GM12872 (cell line): ENCODE data around the gene SNX1.

ENCODE experiments used
- TF ChIP-seq, protein P1 (sequence below): IDR thresholded peaks from 3 replicates; pipeline ENCODE4 v1.5.1; 2011; ENCODE audit warnings: low read depth, mild to moderate bottlenecking, low read length, moderate library complexity; ENCODE audit not compliant: insufficient read depth

SNX1 gene

DNA sequence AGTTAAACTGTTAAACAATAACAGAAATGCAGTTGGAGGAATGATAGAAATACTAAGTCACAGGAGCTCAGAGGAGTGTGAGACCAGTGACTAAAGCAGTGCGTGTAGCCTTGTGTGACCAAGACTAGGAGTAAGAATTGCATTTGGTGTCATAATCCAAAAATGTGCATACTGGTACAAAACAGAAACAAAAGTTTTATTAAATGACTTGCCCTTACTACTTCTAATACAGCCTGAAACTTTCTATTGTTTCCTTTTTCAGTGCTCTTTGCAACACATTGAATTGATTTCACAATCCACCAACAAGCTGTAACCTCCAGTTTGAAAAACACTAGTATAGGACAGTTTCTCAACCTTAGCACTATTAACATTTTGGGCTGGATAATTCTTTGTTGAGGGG is 17.1 kb downstream of the SNX1 start:
- TF ChIP-seq, protein P1, sequence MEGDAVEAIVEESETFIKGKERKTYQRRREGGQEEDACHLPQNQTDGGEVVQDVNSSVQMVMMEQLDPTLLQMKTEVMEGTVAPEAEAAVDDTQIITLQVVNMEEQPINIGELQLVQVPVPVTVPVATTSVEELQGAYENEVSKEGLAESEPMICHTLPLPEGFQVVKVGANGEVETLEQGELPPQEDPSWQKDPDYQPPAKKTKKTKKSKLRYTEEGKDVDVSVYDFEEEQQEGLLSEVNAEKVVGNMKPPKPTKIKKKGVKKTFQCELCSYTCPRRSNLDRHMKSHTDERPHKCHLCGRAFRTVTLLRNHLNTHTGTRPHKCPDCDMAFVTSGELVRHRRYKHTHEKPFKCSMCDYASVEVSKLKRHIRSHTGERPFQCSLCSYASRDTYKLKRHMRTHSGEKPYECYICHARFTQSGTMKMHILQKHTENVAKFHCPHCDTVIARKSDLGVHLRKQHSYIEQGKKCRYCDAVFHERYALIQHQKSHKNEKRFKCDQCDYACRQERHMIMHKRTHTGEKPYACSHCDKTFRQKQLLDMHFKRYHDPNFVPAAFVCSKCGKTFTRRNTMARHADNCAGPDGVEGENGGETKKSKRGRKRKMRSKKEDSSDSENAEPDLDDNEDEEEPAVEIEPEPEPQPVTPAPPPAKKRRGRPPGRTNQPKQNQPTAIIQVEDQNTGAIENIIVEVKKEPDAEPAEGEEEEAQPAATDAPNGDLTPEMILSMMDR = no peak

DNA sequence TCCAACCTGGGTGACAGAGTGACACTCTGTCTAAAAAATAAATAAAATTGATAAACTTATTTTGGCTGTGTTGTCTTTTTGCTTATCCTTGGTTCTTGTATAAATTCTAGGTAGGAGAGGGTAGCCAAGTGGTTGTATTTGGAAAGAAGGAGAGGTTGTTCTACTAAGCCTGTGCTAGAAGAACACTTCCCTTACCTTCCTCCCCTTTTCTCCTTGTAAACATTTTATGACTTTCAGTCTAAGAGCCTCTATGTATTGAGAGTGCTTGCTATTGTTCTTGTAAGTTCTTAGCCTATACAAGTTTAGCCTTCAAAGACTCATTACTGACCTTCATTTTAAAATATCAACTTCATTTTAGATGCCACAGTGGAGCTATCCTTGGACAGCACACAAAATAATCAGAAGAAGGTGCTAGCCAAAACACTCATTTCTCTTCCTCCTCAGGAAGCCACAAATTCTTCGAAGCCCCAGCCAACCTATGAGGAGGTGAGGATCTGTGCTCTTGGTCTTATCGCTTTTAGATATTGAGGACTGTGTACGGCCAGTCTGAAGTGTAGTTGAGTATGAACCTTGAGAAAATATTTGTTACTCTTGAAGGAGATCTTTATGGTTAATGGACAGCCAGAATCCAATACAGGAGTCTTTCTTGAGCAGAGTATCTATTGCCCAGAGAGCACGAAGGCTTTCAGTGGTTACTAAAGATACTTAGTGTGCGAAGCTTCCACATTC is 22.1 kb downstream of the SNX1 start:
- TF ChIP-seq, protein P1 = no peak

- TF ChIP-seq, protein P1 = no peak
Observed at GRCh38 chr15:64121614-64122013, 25.8 kb downstream of the SNX1 start.

DNA sequence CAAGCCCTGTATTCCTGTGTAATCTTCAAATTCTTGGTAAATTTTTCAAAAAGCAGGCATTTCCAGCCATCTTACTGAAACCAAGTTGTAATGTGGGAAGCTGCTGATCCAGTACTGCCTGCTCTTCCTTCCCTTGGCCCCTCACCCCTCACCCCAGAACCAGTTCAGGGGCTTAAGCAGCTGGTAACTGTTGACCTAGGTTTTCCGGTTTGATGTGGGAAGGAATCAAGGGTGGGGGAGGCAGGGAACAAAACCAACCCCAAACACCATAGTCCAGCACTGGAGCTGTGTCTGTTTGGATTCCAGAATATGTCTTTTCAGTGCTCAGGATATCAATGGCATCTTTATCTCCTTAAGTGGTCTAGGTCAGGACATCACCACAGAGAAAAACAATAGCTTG is 26.7 kb downstream of the SNX1 start:
- TF ChIP-seq, protein P1 = no peak

- TF ChIP-seq, protein P1 = no peak
Observed at GRCh38 chr15:64122936-64123351, 27.2 kb downstream of the SNX1 start.

GRCh38 chr15:64125978-64126377 is 30.2 kb downstream of the SNX1 start:
- TF ChIP-seq, protein P1 = no peak

DNA sequence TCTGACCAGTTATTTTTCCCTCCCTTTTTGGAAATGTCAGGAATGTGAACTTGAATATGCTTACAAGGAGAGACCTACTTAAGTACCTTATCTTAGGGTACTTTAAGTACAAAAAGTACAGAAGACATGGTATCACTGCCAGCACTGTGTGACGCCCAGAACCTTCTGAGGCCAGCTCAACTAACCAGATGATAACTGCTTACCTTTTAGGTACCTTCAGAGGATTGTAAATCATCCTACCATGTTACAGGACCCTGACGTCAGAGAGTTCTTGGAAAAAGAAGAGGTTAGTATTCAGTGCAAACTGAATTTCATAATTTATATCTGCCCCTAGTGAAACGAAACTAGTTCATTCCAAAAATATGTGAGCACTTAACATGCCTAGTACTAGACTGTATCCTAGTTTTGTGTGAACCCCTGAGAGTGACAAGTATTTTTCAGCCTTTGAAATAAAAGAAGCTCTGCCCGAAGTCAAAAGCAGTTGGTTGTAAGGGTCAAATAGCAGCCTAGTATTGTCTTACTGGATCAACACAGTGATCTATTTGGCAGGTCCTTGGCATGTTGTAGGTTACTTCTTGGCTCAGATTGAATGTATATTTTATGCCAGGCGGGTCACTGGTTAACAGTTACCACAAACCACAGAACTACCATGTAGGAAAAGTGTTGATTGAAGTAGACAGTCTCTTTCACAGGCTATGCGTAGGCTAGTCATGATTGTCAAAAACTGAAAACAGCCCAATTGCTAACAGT is 31.9 kb downstream of the SNX1 start:
- TF ChIP-seq, protein P1 = no peak
